GM20000 (cell line): ENCODE data around the gene SMYD3.

Experiments used
- DNase-seq: peaks from one replicate; pipeline ENCODE4 v3.0.0; 2012; ENCODE audit warnings: low spot score
- CTCF ChIP-seq: IDR thresholded peaks from 2 replicates; pipeline ENCODE4 v1.5.1; 2012; ENCODE audit warnings: mild to moderate bottlenecking, control low read depth; ENCODE audit errors: extremely low read depth, missing control alignments

Gene SMYD3

GRCh38 chr1:246093230-246093629 is 413.8 kb downstream of the SMYD3 start:
- TF ChIP-seq CTCF: no peak

GRCh38 chr1:246092136-246092535 is 414.9 kb downstream of the SMYD3 start:
- TF ChIP-seq CTCF: no peak
- DNase-seq: no peak

More at GRCh38 chr1:246093230-246093629, 413.8 kb downstream of the SMYD3 start:
- DNase-seq: no peak

- no peak for DNase-seq
- no peak for TF ChIP-seq CTCF
These were observed 415.6 kb downstream of the SMYD3 start for GRCh38 chr1:246091477-246091876.

- DNase-seq: no peak
These were observed 420.9 kb downstream of the SMYD3 start for GRCh38 chr1:246086191-246086590.

GRCh38 chr1:246083416-246083815 is 423.7 kb downstream of the SMYD3 start:
- TF ChIP-seq CTCF: no peak
- DNase-seq: no peak

More at GRCh38 chr1:246086191-246086590, 420.9 kb downstream of the SMYD3 start:
- no peak for TF ChIP-seq CTCF

GRCh38 chr1:246081856-246082668 is 425.0 kb downstream of the SMYD3 start:
- no peak for DNase-seq
- TF ChIP-seq CTCF: no peak

GRCh38 chr1:246081138-246081702 is 425.9 kb downstream of the SMYD3 start:
- no peak for TF ChIP-seq CTCF
- no peak for DNase-seq
